ENCODE measurements around the gene PXDN.
"Not testable (repeated sequence)": the region's sequence is repeated elsewhere in the genome, so short reads cannot be mapped to it uniquely, and the experiment has no call there.

The PXDN gene

GRCh38 chr2:1627628-1628381, 116.5 kb downstream of the PXDN start:
- DNase-seq, result no peak

GRCh38 chr2:1626271-1626681, 118.0 kb downstream of the PXDN start:
- DNase-seq, result no peak

- DNase-seq, result no peak
These were observed 118.9 kb downstream of the PXDN start for GRCh38 chr2:1625281-1626001.

- no peak for DNase-seq
These were observed 120.3 kb downstream of the PXDN start for GRCh38 chr2:1623906-1624445.

GRCh38 chr2:1622521-1623200, 121.7 kb downstream of the PXDN start:
- DNase-seq, result no peak

GRCh38 chr2:1621976-1622375, 122.3 kb downstream of the PXDN start:
- DNase-seq, result not testable (repeated sequence)

- no peak for DNase-seq
These were observed 122.8 kb downstream of the PXDN start for GRCh38 chr2:1621501-1621900.

- DNase-seq, result no peak
These were observed 123.3 kb downstream of the PXDN start for GRCh38 chr2:1621041-1621440.

GRCh38 chr2:1620081-1620480, 124.2 kb downstream of the PXDN start:
- no peak for DNase-seq

- DNase-seq, result no peak
These were observed 124.8 kb downstream of the PXDN start for GRCh38 chr2:1619556-1619955.

- DNase-seq, result no peak
These were observed 125.3 kb downstream of the PXDN start for GRCh38 chr2:1618974-1619373.

- no peak for DNase-seq
These were observed 125.9 kb downstream of the PXDN start for GRCh38 chr2:1618191-1618961.

GRCh38 chr2:1617425-1618021, 126.8 kb downstream of the PXDN start:
- DNase-seq, result no peak

GRCh38 chr2:1614564-1614963, 129.8 kb downstream of the PXDN start:
- no peak for DNase-seq

- DNase-seq, result no peak
These were observed 130.5 kb downstream of the PXDN start for GRCh38 chr2:1613731-1614354.

GRCh38 chr2:1613078-1613445, 131.3 kb downstream of the PXDN start:
- no peak for DNase-seq

GRCh38 chr2:1612391-1613077, 131.8 kb downstream of the PXDN start:
- no peak for DNase-seq

GRCh38 chr2:1611886-1612285, 132.4 kb downstream of the PXDN start:
- no peak for DNase-seq

GRCh38 chr2:1610096-1610485, 134.2 kb downstream of the PXDN start:
- DNase-seq, result no peak

GRCh38 chr2:1609485-1610095, 134.7 kb downstream of the PXDN start:
- no peak for DNase-seq

GRCh38 chr2:1609040-1609439, 135.3 kb downstream of the PXDN start:
- no peak for DNase-seq
